ENCODE measurements around the gene ANO7. TPM values are rescaled to one million over a fixed set of nuclear protein-coding genes. Genes with fewer than 3 reads are reported as not detected.

The ANO7 gene
- total and polyA plus RNA-seq, 7 donors = 0.41 to 39.2 (median 3.9) TPM; not detected in 2

DNA sequence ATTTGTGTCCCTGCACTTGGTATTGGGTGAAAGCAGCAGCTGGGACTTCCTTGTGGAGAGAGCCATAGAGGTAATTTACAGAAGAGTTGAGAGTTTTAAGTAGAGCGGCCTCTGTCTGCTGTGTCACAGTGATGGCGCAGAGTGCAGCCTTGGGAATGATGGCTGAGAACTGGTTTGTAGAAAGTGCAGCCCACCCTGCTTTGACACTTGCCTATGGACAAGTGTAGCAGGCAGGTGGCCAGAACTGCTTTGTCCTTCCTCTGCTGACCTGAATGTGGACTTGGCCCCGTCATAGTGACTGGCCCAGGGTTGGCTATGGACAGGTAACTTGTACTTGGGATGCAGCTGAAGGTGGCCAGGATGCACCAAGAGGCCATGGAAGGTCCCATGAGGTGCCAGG is 6.4 kb upstream of the ANO7 start:
- Histone ChIP-seq H3K9me3 (no peaks in the 10 kb centered on the region), H3K4me1 (no peaks in the 10 kb centered on the region), H3K4me3 (no peak overlapping the region), H3K36me3 (peaks cover 0 to 40% (median 10%) of the 10 kb centered on the region in 4 donors), H3K27me3 (no peaks in the 10 kb centered on the region), H3K27ac (no peak overlapping the region)
- intact Hi-C loops (cut with DNase I) = no loop called here
- TF ChIP-seq, protein P1, sequence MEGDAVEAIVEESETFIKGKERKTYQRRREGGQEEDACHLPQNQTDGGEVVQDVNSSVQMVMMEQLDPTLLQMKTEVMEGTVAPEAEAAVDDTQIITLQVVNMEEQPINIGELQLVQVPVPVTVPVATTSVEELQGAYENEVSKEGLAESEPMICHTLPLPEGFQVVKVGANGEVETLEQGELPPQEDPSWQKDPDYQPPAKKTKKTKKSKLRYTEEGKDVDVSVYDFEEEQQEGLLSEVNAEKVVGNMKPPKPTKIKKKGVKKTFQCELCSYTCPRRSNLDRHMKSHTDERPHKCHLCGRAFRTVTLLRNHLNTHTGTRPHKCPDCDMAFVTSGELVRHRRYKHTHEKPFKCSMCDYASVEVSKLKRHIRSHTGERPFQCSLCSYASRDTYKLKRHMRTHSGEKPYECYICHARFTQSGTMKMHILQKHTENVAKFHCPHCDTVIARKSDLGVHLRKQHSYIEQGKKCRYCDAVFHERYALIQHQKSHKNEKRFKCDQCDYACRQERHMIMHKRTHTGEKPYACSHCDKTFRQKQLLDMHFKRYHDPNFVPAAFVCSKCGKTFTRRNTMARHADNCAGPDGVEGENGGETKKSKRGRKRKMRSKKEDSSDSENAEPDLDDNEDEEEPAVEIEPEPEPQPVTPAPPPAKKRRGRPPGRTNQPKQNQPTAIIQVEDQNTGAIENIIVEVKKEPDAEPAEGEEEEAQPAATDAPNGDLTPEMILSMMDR (IDR thresholded peaks at IDR 0.05) = no peak
- TF ChIP-seq POLR2A (IDR thresholded peaks at IDR 0.05) (no peak), EP300 (IDR thresholded peaks at IDR 0.05) (no peak), POLR2AphosphoS5 (IDR thresholded peaks at IDR 0.05) (no peak)
- WGBS, 2 donors = 98% methylated on average over 3 of the region's 3 CpGs
- no peak for DNase-seq

DNA sequence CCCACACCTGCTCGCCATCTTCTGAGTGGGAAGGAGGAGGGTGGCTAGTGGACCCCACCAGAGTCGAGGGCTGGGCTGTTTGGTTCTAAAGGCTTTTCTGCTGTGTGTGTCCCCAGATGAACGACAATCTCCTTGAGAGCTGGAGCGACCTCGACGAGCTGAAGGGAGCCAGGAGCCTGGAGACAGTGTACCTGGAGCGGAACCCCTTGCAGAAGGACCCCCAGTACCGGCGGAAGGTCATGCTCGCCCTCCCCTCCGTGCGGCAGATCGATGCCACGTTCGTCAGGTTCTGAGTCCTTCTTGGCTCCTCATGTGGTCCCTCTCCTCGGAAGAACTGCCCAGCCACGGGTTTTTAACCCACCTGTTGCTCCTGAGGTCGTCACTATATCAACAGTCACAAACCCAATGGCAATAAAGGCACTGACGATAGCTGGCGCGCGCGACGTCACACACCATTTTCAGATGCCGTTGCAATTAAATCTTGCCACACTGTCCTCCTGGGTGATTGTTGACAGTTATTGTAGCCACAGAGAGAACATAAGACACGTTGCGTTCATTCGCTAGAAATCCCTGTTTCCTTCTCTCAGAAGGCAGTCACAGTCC is 5.8 kb upstream of the ANO7 start:
- no peak overlapping the region for H3K27ac ChIP-seq
- peaks cover 0 to 35% (median 10%) of the 10 kb centered on the region in 4 donors for H3K36me3 ChIP-seq
- H3K27me3 ChIP-seq = no peaks in the 10 kb centered on the region
- no peak for TF ChIP-seq EP300 (IDR thresholded peaks at IDR 0.05)
- TF ChIP-seq POLR2AphosphoS5 (IDR thresholded peaks at IDR 0.05) = no peak
- TF ChIP-seq POLR2A (IDR thresholded peaks at IDR 0.05) = no peak
- TF ChIP-seq, protein P1 (IDR thresholded peaks at IDR 0.05) = no peak
- no peak overlapping the region for H3K4me3 ChIP-seq
- intact Hi-C loops (cut with DNase I) = no loop called here
- DNase-seq = no peak
- no peaks in the 10 kb centered on the region for H3K4me1 ChIP-seq
- WGBS, 2 donors = 90 to 92% methylated on average over 28 of the region's 28 CpGs
- no peaks in the 10 kb centered on the region for H3K9me3 ChIP-seq

DNA sequence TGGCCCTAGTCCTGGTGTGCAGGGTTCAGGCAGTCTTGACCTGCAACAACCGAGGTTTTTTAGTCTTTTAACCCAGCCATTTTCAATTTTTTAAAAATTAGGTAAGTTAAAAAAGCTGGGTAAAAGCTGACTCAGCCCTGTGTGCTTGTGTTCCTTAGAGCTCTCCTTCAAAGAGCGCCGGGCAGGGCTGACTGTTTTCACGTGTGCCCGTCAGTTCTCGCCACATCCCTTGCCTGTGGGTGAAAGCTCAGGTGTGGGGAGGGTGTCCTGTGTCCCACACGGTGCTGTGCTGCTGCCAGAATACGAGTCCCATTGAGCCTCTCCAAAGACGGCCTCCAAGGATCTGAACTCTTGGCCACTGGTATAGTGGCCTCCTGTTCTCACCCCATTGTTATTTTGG is 5.3 kb upstream of the ANO7 start:
- Histone ChIP-seq H3K4me3 (no peak overlapping the region), H3K36me3 (peaks cover 0 to 30% (median 9%) of the 10 kb centered on the region in 4 donors), H3K27me3 (no peaks in the 10 kb centered on the region), H3K9me3 (no peaks in the 10 kb centered on the region), H3K4me1 (no peaks in the 10 kb centered on the region), H3K27ac (no peak overlapping the region)
- intact Hi-C loops (cut with DNase I) = no loop called here
- no peak for DNase-seq
- TF ChIP-seq EP300 (IDR thresholded peaks at IDR 0.05) (no peak), POLR2A (IDR thresholded peaks at IDR 0.05) (no peak), POLR2AphosphoS5 (IDR thresholded peaks at IDR 0.05) (no peak)
- TF ChIP-seq, protein P1 (IDR thresholded peaks at IDR 0.05) = no peak
- 93% methylated on average over 9 of the region's 9 CpGs for WGBS, 2 donors

DNA sequence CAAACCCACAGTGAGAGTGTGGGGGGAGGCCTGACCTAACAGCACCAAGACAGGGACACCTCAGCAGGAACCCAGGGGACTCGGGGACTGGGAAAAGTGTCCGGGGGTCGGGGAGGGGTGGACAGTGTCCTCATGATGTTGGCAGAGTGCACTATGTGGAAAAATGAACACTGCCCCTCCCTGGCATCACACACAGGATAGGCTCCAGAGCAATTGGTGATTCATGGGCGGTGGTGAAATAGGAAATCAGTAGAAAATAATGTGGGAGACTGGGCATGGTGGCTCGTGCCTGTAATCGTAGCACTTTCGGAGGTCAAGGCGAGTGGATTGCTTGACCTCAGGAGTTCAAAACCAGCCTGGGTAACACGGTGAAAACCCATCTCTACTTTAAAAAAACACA is 3.6 kb upstream of the ANO7 start:
- no peak overlapping the region for H3K27ac ChIP-seq
- H3K36me3 ChIP-seq = peaks cover 0 to 18% (median 2%) of the 10 kb centered on the region in 4 donors
- no peak for DNase-seq
- no peaks in the 10 kb centered on the region for H3K27me3 ChIP-seq
- H3K4me3 ChIP-seq = no peak overlapping the region
- H3K9me3 ChIP-seq = no peaks in the 10 kb centered on the region
- TF ChIP-seq POLR2AphosphoS5 (IDR thresholded peaks at IDR 0.05) (no peak), EP300 (IDR thresholded peaks at IDR 0.05) (no peak), POLR2A (IDR thresholded peaks at IDR 0.05) (no peak)
- TF ChIP-seq, protein P1 (IDR thresholded peaks at IDR 0.05) = no peak
- intact Hi-C loops (cut with DNase I) = no loop called here
- no peaks in the 10 kb centered on the region for H3K4me1 ChIP-seq
- 74 to 77% methylated on average over 9 of the region's 9 CpGs for WGBS, 2 donors

DNA sequence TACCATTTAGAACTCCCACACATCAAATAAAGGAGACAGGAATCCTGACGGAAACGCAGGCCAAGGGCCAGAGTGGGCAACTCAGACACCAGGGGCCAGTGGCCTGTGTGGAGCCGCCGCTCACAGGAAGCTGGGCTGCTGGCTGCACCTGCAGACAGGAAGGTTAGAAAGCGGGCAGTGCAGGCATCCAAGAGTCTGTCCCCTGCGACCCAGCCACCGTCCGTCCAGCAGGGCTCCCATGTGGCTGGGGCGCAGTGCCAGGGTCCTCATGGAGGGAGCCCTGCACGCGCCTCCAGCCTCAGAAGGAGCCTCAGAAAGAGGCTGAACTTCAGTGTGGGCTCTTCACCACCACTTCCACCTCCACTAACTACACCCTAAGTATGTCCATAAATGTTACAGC is 2.5 kb upstream of the ANO7 start:
- Histone ChIP-seq H3K27ac (no peak overlapping the region), H3K9me3 (no peaks in the 10 kb centered on the region), H3K36me3 (peaks cover 0 to 16% (median 1%) of the 10 kb centered on the region in 4 donors), H3K4me3 (no peak overlapping the region), H3K27me3 (no peaks in the 10 kb centered on the region), H3K4me1 (no peaks in the 10 kb centered on the region)
- 81 to 84% methylated on average over 11 of the region's 11 CpGs for WGBS, 2 donors
- no peak for DNase-seq
- intact Hi-C loops (cut with DNase I) = no loop called here
- no peak for TF ChIP-seq POLR2AphosphoS5 (IDR thresholded peaks at IDR 0.05)

Data from sigmoid colon (tissue), 7 donors.